Karpas-422 (cell line): ENCODE results near the gene CD8A. TPM values are rescaled to one million over a fixed set of nuclear protein-coding genes. Genes with fewer than 3 reads are reported as not detected.

ENCODE experiments used
- total RNA-seq: library from RNA; depleted of rRNA; stranded (reverse); fragments of >200 nt; shearing (Covaris generic); gene quantifications from 2 replicates; pipeline ENCODE4 v1.2.3, GENCODE V29; 2014; ENCODE audit warnings: low replicate concordance; rRNA removed

Gene CD8A
- total RNA-seq, 1 experiment from 2014 or later: not detected

Other genes with a start within 250 kb of the CD8A start
- gene CHMP3, start 227.5 kb downstream of the CD8A start, total RNA-seq: 34.4 and 43.3 TPM in 2 replicates
- 22.7 and 37.8 TPM in 2 replicates for gene RNF103, start 167.0 kb downstream of the CD8A start, total RNA-seq
- gene RMND5A, start 70.6 kb downstream of the CD8A start, total RNA-seq: 176 and 180 TPM in 2 replicates
- not detected in 2 replicates for gene CD8B, start 71.0 kb upstream of the CD8A start, total RNA-seq
- 0.29 and 0.41 TPM in 2 replicates for gene RGPD1, start 151.2 kb upstream of the CD8A start, total RNA-seq
- 4.1 and 12.2 TPM in 2 replicates for gene PLGLB1, start 230.9 kb upstream of the CD8A start, total RNA-seq